Glutamatergic neuron (in vitro differentiated cells): ENCODE results near the gene XKRX. TPM values are rescaled to one million over a fixed set of nuclear protein-coding genes. Genes with fewer than 3 reads are reported as not detected.

Source experiments
- DNase-seq: peaks from one replicate; pipeline ENCODE4 v3.0.0; 2022
- H3K27ac Mint-ChIP-seq: one replicate; pipeline ENCODE4 v1.8.0; 2020; ENCODE audit warnings: mild to moderate bottlenecking, mixed read lengths, inconsistent platforms; ENCODE audit not compliant: unreplicated experiment
- H3K27me3 Mint-ChIP-seq: one replicate; pipeline ENCODE4 v1.8.0; 2020; ENCODE audit warnings: mild to moderate bottlenecking, moderate library complexity, mixed read lengths, inconsistent platforms; ENCODE audit not compliant: unreplicated experiment
- H3K36me3 Mint-ChIP-seq: one replicate; pipeline ENCODE4 v1.8.0; 2020; ENCODE audit warnings: mild to moderate bottlenecking, mixed read lengths, inconsistent platforms; ENCODE audit not compliant: unreplicated experiment
- H3K4me1 Mint-ChIP-seq: one replicate; pipeline ENCODE4 v1.8.0; 2020; ENCODE audit warnings: mild to moderate bottlenecking, low read depth, mixed read lengths, inconsistent platforms; ENCODE audit not compliant: unreplicated experiment
- H3K4me3 Mint-ChIP-seq: one replicate; pipeline ENCODE4 v1.8.0; 2020; ENCODE audit warnings: mild to moderate bottlenecking, mixed read lengths, inconsistent platforms; ENCODE audit not compliant: unreplicated experiment
- H3K9me3 Mint-ChIP-seq: one replicate; pipeline ENCODE4 v1.8.0; 2020; ENCODE audit warnings: mild to moderate bottlenecking, moderate library complexity, mixed read lengths, inconsistent platforms; ENCODE audit not compliant: unreplicated experiment
- CTCF ChIP-seq: fragments of 200-600 bp; sonication (generic); IDR thresholded peaks from one replicate; pipeline ENCODE4 v1.5.0; 2021; ENCODE audit not compliant: partially characterized antibody, unreplicated experiment
- total RNA-seq: library from RNA; stranded (reverse); fragmentation: NEBNext Ultra II Directional; extraction: Animal tissue kit (Norgen Biotek cat#: 25700); gene quantifications from one replicate; pipeline ENCODE4 v1.2.1, GENCODE V29; 2021; ENCODE audit not compliant: unreplicated experiment

Gene XKRX
- total RNA-seq, 1 donor from 2014 or later, result not detected

DNA sequence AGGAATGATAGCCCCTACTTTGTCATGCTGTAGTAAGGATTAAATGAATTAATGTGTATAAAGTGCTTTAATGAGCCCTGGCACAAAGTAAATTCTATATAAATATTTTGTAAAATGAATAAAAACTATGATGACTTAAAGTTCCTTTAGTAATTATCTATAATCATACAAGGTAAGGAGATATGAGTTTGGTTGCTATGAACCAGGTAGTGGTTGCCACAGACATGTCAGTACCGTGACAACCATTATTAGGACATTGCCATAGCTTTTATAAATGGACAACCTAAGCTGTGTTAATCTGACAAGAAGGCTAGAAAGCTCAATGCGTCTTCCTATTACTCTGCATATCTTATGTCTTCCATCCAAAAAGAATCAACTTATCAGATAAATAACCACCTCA is 40.7 kb upstream of the XKRX start, which contains the start of gene ARL13A:
Gene ARL13A, plus strand, starts transcription at position 301 of the 400 bp plus-strand sequence. CDS start 3,982 bp downstream, outside the sequence.
- Mint-ChIP-seq H3K27ac (no peak within 1 kb of the TSS), H3K4me1 (no peaks in the 10 kb centered on the region), H3K9me3 (peaks cover 3% of the 10 kb centered on the region), H3K27me3 (no peaks in the 10 kb centered on the region), H3K4me3 (no peak within 1 kb of the TSS), H3K36me3 (no peaks in the 10 kb centered on the region)
- no peak for DNase-seq
- no peak for TF ChIP-seq CTCF

- no peak for TF ChIP-seq CTCF
- Mint-ChIP-seq H3K27ac (no peak overlapping the region), H3K4me1 (no peaks in the 10 kb centered on the region), H3K9me3 (no peaks in the 10 kb centered on the region), H3K36me3 (no peaks in the 10 kb centered on the region), H3K4me3 (no peak overlapping the region), H3K27me3 (no peaks in the 10 kb centered on the region)
- no peak for DNase-seq
These were observed 35.6 kb upstream of the XKRX start for GRCh38 chrX:100964362-100964761.

- Mint-ChIP-seq H3K27me3 (no peaks in the 10 kb centered on the region), H3K27ac (no peak overlapping the region), H3K9me3 (no peaks in the 10 kb centered on the region), H3K36me3 (no peaks in the 10 kb centered on the region), H3K4me3 (no peak overlapping the region), H3K4me1 (no peaks in the 10 kb centered on the region)
- TF ChIP-seq CTCF, result no peak
- DNase-seq, result no peak
These were observed 34.1 kb upstream of the XKRX start for GRCh38 chrX:100962811-100963210.

DNA sequence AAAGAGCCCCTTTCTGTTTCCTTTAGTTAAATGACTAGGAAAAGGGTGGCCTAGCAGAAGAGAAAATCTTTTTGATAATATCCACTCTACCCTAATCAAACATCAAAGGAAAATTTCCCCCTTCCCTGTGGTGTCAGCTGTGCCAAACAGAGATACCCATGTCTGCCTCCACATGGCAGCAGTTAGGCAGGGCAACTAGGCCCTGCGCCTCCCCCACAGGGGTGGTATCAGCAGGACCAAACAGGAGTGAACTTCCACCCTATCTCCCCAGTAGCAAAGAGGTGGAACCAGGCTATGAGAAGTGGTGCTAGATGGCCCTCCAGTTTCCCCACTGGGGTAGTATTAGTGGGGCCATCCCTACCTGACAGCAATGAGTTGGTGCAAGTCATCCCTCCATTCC is 19.8 kb upstream of the XKRX start:
- H3K4me3 Mint-ChIP-seq, result no peak overlapping the region
- no peak for TF ChIP-seq CTCF
- H3K4me1 Mint-ChIP-seq, result peaks cover 4% of the 10 kb centered on the region
- H3K36me3 Mint-ChIP-seq, result no peaks in the 10 kb centered on the region
- H3K27ac Mint-ChIP-seq, result no peak overlapping the region
- H3K27me3 Mint-ChIP-seq, result no peaks in the 10 kb centered on the region
- no peaks in the 10 kb centered on the region for H3K9me3 Mint-ChIP-seq
- no peak for DNase-seq

DNA sequence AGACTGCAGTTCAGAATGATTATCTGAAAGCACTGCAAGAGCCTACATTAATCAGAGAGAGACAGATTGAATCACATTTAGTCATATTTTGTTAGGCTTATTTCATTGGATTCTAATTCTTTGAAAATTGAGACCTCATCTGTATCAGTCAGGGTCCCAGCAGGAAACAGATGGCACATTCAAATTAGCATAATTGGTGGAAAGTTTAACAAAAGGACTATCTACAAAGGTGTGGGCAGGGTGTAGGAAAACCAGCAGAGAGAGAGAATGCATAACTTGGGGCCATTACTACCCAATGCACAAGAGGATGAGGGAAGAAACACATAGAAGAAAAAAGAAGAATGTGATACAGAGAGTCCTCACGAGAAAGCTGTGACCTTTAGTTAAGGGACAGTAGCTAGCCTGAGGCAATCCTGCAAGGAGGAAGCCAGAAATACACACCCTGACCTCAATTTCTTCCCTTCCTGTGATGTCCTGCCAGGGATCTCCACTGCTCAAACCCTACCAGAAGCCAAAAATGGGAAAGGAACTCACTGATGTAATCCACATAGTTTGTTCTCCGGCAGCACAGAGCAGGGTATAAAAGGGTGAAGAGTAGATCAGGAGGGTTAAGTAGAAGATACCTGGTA is 17.7 kb upstream of the XKRX start:
- Mint-ChIP-seq H3K4me3 (no peak overlapping the region), H3K4me1 (peaks cover 4% of the 10 kb centered on the region)

More for the DNA sequence above, 17.7 kb upstream of the XKRX start:
- Mint-ChIP-seq H3K27ac (peak overlapping the region; percentile 52), H3K27me3 (no peaks in the 10 kb centered on the region), H3K36me3 (no peaks in the 10 kb centered on the region), H3K9me3 (no peaks in the 10 kb centered on the region)
- TF ChIP-seq CTCF, result no peak
- DNase-seq, result no peak
